Measurements from ENCODE around the gene CPA3.

CPA3 gene

DNA sequence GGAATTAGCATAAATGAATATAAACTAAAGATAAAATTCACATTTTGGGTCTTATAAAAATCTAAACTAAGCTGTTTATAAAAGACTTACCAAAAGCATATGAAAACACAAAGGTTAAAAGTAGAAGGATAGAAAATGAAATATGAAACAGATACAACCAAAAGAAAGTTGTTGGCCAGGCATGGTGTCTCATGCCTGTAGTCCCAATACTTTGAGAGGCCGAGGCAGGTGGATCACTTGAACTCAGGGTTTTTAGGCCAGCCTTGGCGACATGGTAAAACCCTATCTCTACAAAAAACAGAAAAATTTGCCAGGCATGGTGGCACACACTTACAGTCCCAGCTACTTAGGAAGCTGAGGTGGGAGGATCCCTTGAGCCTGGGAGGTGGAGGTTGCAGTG lies 51.0 kb downstream of the CPA3 start:
- H3K27ac ChIP-seq (ENCODE audit: low read depth, low read length): no peak overlapping the region
- H3K9me3 ChIP-seq (ENCODE audit: control insufficient read depth, insufficient read depth, low read depth, low read length): no peaks in the 10 kb centered on the region
- no peaks in the 10 kb centered on the region for H3K27me3 ChIP-seq (ENCODE audit: control insufficient read depth, insufficient read depth, low read length)
- no peak overlapping the region for H3K4me3 ChIP-seq (ENCODE audit: low read depth, low read length)
- H3K36me3 ChIP-seq (ENCODE audit: control insufficient read depth, insufficient read depth, low read length): no peaks in the 10 kb centered on the region
- H3K9ac ChIP-seq (ENCODE audit: low read length): no peak overlapping the region
- peaks cover 6% of the 10 kb centered on the region for H3K4me1 ChIP-seq (ENCODE audit: control insufficient read depth, insufficient read depth, low read length)

DNA sequence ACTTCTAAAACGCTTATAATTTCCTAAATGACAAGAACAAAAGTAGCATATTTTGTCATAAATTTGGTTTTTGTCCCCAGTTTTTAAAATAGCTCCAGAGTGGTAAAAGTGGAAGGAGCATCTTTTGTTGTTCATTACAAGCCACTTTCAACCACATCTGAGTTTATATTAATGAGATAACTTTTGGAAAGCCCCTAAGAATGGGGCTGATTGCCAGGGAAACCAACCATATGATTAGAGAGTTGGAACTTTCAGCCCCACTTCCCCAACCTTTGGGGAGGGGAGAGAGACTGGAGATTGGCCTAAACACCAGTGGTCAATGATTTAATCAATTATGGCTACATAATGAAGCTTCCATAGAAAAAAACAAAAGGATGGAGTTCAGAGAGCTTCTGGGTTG lies 57.4 kb downstream of the CPA3 start:
- Histone ChIP-seq H3K4me1 (ENCODE audit: control insufficient read depth, insufficient read depth, low read length) (no peaks in the 10 kb centered on the region), H3K4me3 (ENCODE audit: low read depth, low read length) (no peak overlapping the region), H3K36me3 (ENCODE audit: control insufficient read depth, insufficient read depth, low read length) (no peaks in the 10 kb centered on the region), H3K9me3 (ENCODE audit: control insufficient read depth, insufficient read depth, low read depth, low read length) (no peaks in the 10 kb centered on the region), H3K9ac (ENCODE audit: low read length) (no peak overlapping the region), H3K27me3 (ENCODE audit: control insufficient read depth, insufficient read depth, low read length) (no peaks in the 10 kb centered on the region), H3K27ac (ENCODE audit: low read depth, low read length) (no peak overlapping the region)

DNA sequence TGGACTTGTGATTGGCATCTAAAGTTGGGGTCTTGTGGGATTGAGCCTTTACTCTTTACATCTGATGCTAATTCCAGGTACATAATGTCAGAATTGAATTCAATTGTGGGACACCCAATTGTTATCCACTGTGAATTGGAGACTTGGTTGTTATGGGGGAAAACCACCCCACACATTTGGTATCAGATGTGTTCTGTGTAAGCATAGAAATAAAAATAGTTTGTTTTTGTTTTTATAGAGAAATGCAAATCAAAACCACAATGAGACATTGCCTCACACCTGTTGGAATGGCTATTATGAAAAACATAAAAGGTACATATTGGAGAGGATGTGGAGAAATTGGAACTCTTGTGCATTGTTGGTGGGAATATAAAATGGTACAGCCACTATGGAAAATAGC lies 58.5 kb downstream of the CPA3 start:
- H3K36me3 ChIP-seq (ENCODE audit: control insufficient read depth, insufficient read depth, low read length): no peaks in the 10 kb centered on the region
- no peaks in the 10 kb centered on the region for H3K27me3 ChIP-seq (ENCODE audit: control insufficient read depth, insufficient read depth, low read length)
- no peak overlapping the region for H3K27ac ChIP-seq (ENCODE audit: low read depth, low read length)
- H3K9me3 ChIP-seq (ENCODE audit: control insufficient read depth, insufficient read depth, low read depth, low read length): no peaks in the 10 kb centered on the region
- H3K4me3 ChIP-seq (ENCODE audit: low read depth, low read length): no peak overlapping the region
- H3K4me1 ChIP-seq (ENCODE audit: control insufficient read depth, insufficient read depth, low read length): no peaks in the 10 kb centered on the region
- no peak overlapping the region for H3K9ac ChIP-seq (ENCODE audit: low read length)

DNA sequence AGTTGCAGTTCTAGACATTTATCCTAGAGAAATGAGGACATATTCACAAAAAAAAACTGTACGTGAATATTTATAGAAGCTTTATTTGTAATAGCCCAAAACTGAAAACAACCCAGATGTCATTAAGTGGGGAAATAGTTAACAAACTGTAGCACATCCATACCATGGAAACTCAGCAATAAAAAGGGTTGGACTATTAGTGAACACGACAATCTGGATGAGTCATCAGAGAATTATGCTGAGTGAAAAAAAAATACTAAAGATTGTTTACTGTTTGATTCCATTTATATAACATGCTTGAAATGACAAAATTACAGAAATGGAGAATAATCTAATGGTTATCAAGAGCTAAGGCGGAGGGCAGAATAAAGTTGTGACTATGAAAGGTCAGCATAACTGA lies 59.5 kb downstream of the CPA3 start:
- H3K27me3 ChIP-seq (ENCODE audit: control insufficient read depth, insufficient read depth, low read length): no peaks in the 10 kb centered on the region
- no peak overlapping the region for H3K9ac ChIP-seq (ENCODE audit: low read length)
- no peaks in the 10 kb centered on the region for H3K9me3 ChIP-seq (ENCODE audit: control insufficient read depth, insufficient read depth, low read depth, low read length)
- no peaks in the 10 kb centered on the region for H3K4me1 ChIP-seq (ENCODE audit: control insufficient read depth, insufficient read depth, low read length)
- H3K27ac ChIP-seq (ENCODE audit: low read depth, low read length): no peak overlapping the region
- H3K4me3 ChIP-seq (ENCODE audit: low read depth, low read length): no peak overlapping the region
- no peaks in the 10 kb centered on the region for H3K36me3 ChIP-seq (ENCODE audit: control insufficient read depth, insufficient read depth, low read length)

DNA sequence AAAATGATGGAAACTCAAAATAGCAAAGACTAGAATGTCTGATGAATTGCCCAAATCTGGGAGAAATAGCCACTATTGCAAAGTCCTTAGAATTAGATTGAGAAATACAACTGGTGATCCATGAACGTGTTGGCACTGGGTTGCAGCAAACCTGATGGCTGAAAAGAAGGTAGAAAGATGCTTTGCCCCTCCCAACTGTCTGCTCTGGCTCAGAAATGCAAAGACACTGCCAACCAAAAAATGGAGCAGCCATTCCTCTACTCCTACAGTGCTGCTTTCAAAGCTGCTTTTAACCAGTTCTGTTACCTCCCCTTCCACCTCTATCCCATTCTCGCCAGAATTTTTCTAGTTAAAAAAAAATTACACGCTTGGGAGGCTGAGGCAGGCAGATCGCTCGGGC lies 60.7 kb downstream of the CPA3 start:
- Histone ChIP-seq H3K27me3 (ENCODE audit: control insufficient read depth, insufficient read depth, low read length) (no peaks in the 10 kb centered on the region), H3K27ac (ENCODE audit: low read depth, low read length) (no peak overlapping the region), H3K36me3 (ENCODE audit: control insufficient read depth, insufficient read depth, low read length) (no peaks in the 10 kb centered on the region), H3K4me1 (ENCODE audit: control insufficient read depth, insufficient read depth, low read length) (no peaks in the 10 kb centered on the region), H3K4me3 (ENCODE audit: low read depth, low read length) (no peak overlapping the region), H3K9ac (ENCODE audit: low read length) (no peak overlapping the region), H3K9me3 (ENCODE audit: control insufficient read depth, insufficient read depth, low read depth, low read length) (no peaks in the 10 kb centered on the region)

DNA sequence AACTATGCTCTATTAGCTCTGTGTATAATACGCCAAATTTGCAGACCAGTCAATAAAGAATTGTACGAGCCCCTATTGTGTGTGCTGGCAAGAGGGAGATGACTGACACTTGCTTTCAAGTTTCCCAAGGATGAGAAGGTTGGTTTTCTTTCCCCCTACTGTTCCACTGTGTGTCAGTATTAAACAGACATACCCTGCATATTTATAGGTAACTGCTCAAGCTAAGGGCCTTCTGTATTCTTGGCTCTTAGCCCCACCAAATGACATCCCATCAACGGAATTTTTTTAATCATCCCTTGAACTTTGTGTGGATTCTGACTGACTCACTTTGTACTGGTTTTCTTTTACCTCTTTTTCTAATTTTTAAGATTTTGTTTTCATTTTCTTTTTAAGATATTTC lies 65.7 kb downstream of the CPA3 start:
- no peak overlapping the region for H3K9ac ChIP-seq (ENCODE audit: low read length)
- no peak overlapping the region for H3K27ac ChIP-seq (ENCODE audit: low read depth, low read length)

DNA sequence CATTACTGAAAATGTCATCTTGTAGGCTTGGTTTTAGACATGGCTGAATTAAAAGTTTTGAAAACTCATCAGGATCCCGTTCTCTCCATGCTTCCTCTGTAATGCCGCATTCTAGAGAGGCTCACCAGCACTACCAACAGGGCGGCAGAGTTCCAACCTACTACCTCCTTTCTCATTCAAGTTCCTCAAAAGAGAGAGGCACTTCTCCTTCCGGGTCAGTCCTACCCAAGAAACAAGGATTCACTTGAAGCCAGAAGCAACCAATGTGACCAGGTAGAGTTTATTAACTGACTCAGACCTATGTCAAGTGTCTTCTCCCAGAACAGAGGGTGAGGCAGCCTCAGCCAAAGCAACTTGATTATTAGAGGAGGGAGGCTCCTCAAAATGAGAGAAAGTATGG lies 66.5 kb downstream of the CPA3 start:
- Histone ChIP-seq H3K9ac (ENCODE audit: low read length) (no peak overlapping the region), H3K4me3 (ENCODE audit: low read depth, low read length) (no peak overlapping the region), H3K4me1 (ENCODE audit: control insufficient read depth, insufficient read depth, low read length) (no peaks in the 10 kb centered on the region), H3K27ac (ENCODE audit: low read depth, low read length) (no peak overlapping the region), H3K27me3 (ENCODE audit: control insufficient read depth, insufficient read depth, low read length) (no peaks in the 10 kb centered on the region), H3K36me3 (ENCODE audit: control insufficient read depth, insufficient read depth, low read length) (no peaks in the 10 kb centered on the region), H3K9me3 (ENCODE audit: control insufficient read depth, insufficient read depth, low read depth, low read length) (no peaks in the 10 kb centered on the region)

More for the DNA sequence above, 65.7 kb downstream of the CPA3 start:
- H3K27me3 ChIP-seq (ENCODE audit: control insufficient read depth, insufficient read depth, low read length): no peaks in the 10 kb centered on the region
- H3K4me1 ChIP-seq (ENCODE audit: control insufficient read depth, insufficient read depth, low read length): no peaks in the 10 kb centered on the region
- no peaks in the 10 kb centered on the region for H3K9me3 ChIP-seq (ENCODE audit: control insufficient read depth, insufficient read depth, low read depth, low read length)
- H3K36me3 ChIP-seq (ENCODE audit: control insufficient read depth, insufficient read depth, low read length): no peaks in the 10 kb centered on the region
- no peak overlapping the region for H3K4me3 ChIP-seq (ENCODE audit: low read depth, low read length)

DNA sequence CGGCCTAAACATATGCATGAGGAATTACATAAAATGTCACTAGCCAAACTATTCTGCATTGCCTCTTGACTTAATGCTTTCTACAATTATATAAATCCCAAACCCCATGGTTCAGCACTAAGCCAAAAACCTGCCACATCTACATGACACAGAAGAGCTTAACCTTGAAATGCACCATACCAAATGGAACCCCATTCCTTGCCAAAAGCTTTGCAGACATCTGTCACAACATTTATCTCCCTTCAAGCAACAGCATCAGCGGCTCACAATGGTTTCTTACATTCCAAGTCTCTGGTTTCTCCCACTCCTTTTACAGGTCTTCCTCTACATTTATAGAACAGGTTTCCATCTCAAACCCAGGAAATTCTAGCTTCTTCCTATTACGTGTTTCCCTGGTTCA lies 67.9 kb downstream of the CPA3 start:
- Histone ChIP-seq H3K4me1 (ENCODE audit: control insufficient read depth, insufficient read depth, low read length) (no peaks in the 10 kb centered on the region), H3K36me3 (ENCODE audit: control insufficient read depth, insufficient read depth, low read length) (no peaks in the 10 kb centered on the region), H3K9me3 (ENCODE audit: control insufficient read depth, insufficient read depth, low read depth, low read length) (no peaks in the 10 kb centered on the region), H3K9ac (ENCODE audit: low read length) (no peak overlapping the region), H3K4me3 (ENCODE audit: low read depth, low read length) (no peak overlapping the region), H3K27ac (ENCODE audit: low read depth, low read length) (no peak overlapping the region), H3K27me3 (ENCODE audit: control insufficient read depth, insufficient read depth, low read length) (no peaks in the 10 kb centered on the region)

DNA sequence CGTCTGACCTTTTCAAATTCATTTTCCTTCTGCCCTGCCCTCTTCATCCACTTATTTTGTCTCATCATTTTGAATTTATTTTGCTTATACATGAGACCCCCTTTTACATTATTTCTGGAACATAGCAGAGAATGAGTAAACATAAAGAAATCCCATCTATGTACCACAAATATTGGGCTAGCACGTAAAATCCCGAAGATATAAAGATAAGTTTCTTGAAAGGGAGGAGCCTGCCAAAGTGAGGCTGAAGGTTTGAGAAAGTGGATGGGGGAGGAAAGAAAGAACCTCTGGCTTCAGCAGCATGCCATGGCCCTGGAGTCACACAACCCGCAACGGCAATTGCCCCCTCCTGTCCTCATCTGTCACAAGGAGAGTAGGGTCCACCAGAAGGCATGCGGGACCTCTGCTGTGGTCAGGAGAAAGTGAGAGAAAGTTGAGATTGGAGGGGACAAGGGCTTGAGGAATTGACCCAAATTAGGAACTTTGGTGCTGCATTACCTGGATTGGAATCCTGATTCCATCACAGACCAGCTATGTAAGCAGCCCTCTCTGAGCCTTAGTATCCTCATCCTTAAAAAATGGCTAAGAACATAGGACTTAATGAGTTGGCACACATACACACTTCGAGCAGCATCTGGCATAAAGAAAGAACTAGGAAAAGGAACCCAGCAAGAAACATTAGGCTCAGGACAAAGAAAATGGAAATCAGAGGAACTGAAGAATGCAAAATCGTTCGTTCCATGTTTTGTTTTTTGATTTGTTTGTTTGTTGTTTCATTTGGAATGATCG lies 72.6 kb downstream of the CPA3 start:
- H3K36me3 ChIP-seq (ENCODE audit: control insufficient read depth, insufficient read depth, low read length): no peaks in the 10 kb centered on the region
- no peak overlapping the region for H3K9ac ChIP-seq (ENCODE audit: low read length)
- no peaks in the 10 kb centered on the region for H3K9me3 ChIP-seq (ENCODE audit: control insufficient read depth, insufficient read depth, low read depth, low read length)
- H3K4me1 ChIP-seq (ENCODE audit: control insufficient read depth, insufficient read depth, low read length): no peaks in the 10 kb centered on the region
- no peak overlapping the region for H3K27ac ChIP-seq (ENCODE audit: low read depth, low read length)
- H3K27me3 ChIP-seq (ENCODE audit: control insufficient read depth, insufficient read depth, low read length): no peaks in the 10 kb centered on the region
- H3K4me3 ChIP-seq (ENCODE audit: low read depth, low read length): no peak overlapping the region

DNA sequence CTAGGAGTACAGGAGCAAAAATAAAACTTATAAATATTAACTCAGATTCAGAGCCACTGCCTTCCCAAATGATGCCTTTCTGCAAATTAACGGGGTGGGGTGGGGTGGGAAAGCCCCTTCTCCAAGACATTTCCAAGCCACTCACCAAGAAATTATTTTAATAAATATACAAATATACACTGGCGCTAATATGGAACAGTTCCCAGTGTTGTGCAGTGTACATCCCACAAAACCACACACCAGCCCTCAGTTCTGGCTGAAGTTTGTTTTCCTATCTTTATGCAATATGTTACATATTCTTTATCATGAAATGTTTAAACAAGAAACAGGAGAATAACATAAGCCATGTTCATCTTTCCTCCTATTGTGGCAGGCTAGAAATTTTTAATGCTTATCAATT lies 73.2 kb downstream of the CPA3 start:
- no peaks in the 10 kb centered on the region for H3K27me3 ChIP-seq (ENCODE audit: control insufficient read depth, insufficient read depth, low read length)
- H3K9me3 ChIP-seq (ENCODE audit: control insufficient read depth, insufficient read depth, low read depth, low read length): no peaks in the 10 kb centered on the region
- no peaks in the 10 kb centered on the region for H3K4me1 ChIP-seq (ENCODE audit: control insufficient read depth, insufficient read depth, low read length)
- H3K27ac ChIP-seq (ENCODE audit: low read depth, low read length): no peak overlapping the region
- no peaks in the 10 kb centered on the region for H3K36me3 ChIP-seq (ENCODE audit: control insufficient read depth, insufficient read depth, low read length)
- no peak overlapping the region for H3K9ac ChIP-seq (ENCODE audit: low read length)
- H3K4me3 ChIP-seq (ENCODE audit: low read depth, low read length): no peak overlapping the region

DNA sequence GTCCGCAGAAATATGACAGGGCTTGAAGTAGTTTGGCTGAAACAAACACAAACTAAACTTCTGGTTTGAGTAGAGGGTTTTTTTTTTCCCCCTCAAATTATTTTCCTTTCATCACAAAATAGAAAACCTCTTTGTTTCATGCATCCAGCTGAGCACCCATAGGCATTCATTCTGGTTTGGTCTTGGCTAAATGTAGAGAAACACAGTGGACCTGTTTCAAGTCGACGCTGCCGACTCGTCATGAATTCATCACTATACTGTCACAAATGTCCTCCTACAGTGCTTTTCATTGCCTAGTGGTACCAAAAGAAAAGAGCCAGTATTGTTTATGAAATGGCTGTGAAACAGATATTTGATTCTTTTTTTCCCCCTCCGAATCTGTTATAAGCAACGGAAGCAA lies 73.8 kb downstream of the CPA3 start:
- Histone ChIP-seq H3K4me3 (ENCODE audit: low read depth, low read length) (no peak overlapping the region), H3K27me3 (ENCODE audit: control insufficient read depth, insufficient read depth, low read length) (no peaks in the 10 kb centered on the region), H3K9me3 (ENCODE audit: control insufficient read depth, insufficient read depth, low read depth, low read length) (no peaks in the 10 kb centered on the region), H3K9ac (ENCODE audit: low read length) (no peak overlapping the region), H3K36me3 (ENCODE audit: control insufficient read depth, insufficient read depth, low read length) (no peaks in the 10 kb centered on the region), H3K4me1 (ENCODE audit: control insufficient read depth, insufficient read depth, low read length) (no peaks in the 10 kb centered on the region), H3K27ac (ENCODE audit: low read depth, low read length) (no peak overlapping the region)

DNA sequence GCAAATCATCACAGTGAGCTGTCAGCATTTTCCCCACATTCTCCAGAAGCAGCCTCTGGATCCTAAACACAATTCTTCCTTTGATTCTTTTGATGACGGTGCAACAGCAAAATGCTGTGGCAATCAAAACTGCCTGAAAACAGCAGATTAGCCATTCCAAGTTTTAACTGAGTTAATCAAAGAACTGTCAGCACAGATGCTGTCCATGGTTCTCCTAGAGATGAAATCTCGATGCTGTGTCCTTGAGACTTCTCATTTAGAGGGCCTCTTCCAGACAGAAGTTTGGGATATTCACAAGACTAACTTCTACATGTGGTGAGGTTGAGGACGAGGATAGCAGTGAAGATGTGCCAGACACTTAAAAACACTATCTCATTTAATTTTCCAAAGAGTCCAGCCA lies 75.9 kb downstream of the CPA3 start:
- H3K27ac ChIP-seq (ENCODE audit: low read depth, low read length): no peak overlapping the region
- no peak overlapping the region for H3K9ac ChIP-seq (ENCODE audit: low read length)
- H3K4me3 ChIP-seq (ENCODE audit: low read depth, low read length): no peak overlapping the region
- H3K4me1 ChIP-seq (ENCODE audit: control insufficient read depth, insufficient read depth, low read length): no peaks in the 10 kb centered on the region
- no peaks in the 10 kb centered on the region for H3K36me3 ChIP-seq (ENCODE audit: control insufficient read depth, insufficient read depth, low read length)
- H3K27me3 ChIP-seq (ENCODE audit: control insufficient read depth, insufficient read depth, low read length): no peaks in the 10 kb centered on the region
- no peaks in the 10 kb centered on the region for H3K9me3 ChIP-seq (ENCODE audit: control insufficient read depth, insufficient read depth, low read depth, low read length)
